ENCODE data around the gene CDC42EP5.

The CDC42EP5 gene

DNA sequence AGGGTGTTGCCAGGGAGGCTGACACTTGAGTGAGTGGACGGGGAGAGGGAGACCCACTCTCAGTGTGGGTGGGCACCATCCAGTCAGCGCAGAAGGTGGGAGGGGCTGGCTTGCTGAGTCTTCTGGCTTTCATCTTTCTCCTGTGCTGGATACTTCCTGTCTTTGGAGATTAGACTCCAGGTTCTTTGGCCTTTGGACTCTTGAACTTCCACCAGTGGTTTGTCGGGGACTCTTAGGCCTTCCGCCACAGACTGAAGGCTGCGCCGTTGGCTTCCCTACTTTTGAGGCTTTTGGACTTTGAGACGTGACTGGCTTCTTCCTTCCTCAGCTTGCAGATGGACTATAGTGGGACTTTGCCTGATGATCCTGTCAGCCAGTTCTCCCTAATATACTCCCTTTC is 28.4 kb downstream of the CDC42EP5 start:
- DNase-seq = no peak

DNA sequence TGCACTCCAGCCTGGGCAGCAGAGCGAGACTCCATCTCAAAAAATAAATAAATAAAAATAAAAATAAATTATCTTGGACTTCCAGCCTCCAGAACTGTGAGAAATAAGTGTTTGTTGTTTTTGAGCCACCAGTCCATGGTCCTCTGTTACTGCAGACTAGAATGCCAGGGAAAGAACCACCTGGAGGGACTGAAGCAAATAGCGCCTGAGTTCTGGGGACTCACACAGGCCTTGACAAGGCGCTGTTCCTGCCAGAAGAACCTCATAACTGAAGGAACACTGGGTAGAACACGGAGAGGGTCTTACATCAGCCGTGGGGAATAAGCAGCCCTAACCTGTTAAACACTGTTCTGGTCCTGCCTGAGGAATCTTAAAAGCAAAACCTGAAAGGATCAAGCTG is 32.5 kb downstream of the CDC42EP5 start:
- DNase-seq = no peak

DNA sequence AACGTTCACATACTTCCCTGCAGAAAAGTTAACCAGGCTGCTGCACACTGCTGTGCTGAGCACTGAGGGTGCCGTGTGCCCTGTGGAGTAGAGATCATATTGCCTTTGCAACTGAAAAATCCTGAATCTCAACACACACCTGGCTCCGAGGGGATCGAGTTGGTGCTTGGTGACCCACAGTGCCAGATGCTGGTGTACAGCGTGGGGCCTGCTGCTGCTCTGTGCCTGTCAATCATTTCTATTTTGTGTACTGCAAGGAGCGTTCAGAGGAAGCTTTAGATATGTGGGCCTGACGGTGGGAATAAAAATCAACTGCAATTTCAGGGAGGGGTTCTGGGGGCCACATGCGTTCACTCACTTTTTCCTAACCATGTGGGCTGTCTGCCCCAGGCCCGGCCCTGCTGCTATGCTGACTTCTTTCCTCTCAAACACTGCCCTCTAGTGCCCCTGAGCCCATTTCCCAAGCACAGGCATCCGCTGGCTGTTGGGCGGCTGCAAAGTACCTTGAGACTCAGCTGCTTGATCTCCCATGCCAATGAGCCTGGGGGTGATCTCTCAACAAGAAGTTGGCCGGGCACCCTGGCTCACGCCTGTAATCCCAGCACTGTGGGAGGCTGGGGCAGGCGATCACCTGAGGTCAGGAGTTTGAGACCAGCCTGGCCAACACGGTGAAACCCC is 33.8 kb downstream of the CDC42EP5 start:
- peak; percentile 13 for DNase-seq

- DNase-seq = no peak
Measured at GRCh38 chr19:54436628-54437252, 36.4 kb downstream of the CDC42EP5 start.

DNA sequence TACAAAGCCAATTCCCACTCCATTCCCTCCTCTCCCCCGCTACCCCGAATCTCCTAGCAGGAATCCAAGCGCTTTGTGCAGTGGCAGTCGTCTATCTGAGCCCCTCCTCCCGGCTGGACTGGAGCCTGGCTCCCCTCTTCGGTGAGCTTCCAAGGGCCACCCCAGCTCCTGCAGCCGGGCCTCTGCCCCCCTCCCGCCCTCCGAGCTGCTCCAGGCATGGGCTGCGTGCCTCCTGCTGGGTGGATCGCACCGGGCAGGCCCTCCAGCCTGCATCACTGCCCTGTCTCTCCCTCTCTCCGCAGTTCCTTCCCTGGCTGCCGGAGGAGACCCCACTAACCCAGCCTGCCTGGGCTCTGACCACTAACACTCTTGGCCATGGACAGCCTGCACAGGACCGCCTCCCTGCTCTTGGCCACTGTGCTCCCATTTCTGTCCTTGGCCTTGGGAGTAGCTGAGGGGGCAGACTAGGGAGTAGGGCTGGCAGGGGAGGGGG is 37.0 kb downstream of the CDC42EP5 start:
- no peak for DNase-seq

GRCh38 chr19:54435551-54436016 is 37.5 kb downstream of the CDC42EP5 start:
- DNase-seq = no peak

DNA sequence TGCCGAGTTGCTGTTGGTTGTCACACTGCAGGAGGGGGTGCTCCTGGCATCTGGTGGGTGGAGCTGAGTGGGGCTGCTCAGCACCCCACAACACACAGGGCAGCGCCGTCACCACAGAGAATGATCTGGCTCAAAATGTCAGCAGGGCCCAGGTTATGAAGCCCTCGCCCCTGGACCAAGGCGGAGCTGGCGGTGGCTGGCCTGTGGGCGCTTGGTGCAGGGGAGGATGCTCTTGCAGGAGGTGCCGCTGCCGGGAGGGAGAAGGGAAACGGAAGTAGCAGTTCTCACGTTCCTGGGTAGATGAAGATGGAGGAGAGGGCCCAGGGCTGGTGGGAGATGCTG is 38.3 kb downstream of the CDC42EP5 start:
- DNase-seq = no peak

- no peak for DNase-seq
Measured at GRCh38 chr19:54434112-54434872, 38.8 kb downstream of the CDC42EP5 start.

GRCh38 chr19:54433697-54434096 is 39.4 kb downstream of the CDC42EP5 start:
- DNase-seq = no peak

DNA sequence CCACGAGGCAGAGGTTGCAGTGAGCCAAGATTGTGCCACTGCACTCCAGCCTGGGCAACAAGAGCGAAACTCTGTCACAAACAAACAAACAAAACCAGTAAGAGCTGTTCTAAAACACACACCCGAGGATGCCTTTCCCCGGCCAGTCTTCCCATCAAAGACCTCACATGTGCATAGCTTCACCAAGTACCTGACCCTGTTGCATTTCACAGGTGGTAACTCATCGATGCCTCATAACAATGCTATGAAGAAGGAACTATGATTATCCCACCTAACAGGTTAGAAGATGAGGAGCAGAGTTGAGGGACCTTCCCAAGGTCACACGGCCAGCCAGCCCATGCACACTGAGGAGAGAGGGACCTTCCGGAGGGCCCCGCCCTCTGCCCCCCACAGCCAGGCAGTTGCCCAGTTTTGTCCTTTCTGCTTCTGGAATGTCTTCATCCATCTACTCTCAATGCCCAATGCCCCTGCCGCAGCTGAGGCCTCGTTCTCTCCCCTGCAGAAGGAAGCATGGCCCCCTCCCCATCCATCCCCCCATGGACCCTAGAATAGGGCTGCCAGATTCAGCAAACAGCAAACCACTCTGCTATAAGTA is 40.9 kb downstream of the CDC42EP5 start:
- DNase-seq = no peak

- no peak for DNase-seq
Measured at GRCh38 chr19:54431255-54431838, 41.7 kb downstream of the CDC42EP5 start.

DNA sequence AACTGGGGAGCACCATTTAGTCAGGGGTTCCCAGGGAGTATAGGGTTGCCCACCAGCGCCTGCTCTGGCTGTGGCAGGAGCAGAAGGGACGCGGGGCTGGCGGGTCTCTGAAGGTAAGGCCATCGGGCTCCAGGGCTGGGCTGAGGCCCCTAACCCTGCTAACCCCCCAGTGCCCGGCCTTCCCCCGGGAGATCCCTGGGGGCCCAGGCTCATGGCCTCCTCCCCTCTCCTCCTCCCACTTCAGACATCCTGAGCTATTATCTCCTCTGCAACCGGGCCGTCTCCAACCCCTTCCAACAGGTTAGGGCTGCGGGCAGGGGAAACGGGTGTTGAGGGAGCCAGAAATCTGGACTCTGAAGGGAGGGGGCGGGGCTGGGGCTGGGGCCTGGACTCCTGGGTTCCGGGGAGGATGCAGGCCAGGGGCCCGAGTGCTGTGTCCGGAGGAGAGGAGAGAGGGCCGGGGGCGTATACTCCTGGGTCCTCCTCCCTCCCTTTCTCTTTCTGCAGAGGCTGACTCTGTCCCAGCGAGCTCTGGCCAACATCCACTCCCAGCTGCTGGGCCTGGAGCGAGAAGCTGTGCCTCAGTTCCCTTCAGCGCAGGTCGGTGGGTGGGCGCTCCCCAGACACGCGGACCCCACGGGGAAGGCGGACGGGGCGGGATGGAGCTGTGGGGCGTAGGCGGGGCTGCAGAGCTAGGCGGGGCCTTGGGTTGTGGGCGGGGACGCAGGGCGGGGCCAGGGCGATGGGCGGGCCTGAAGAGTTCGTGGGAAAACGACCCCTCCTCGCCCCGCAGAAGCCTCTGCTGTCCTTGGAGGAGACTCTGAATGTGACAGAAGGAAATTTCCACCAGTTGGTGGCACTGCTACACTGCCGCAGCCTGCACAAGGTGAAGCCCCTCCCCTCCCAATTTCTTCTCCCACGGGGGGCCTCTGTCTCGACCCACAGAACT is 42.5 kb downstream of the CDC42EP5 start:
- no peak for DNase-seq

GRCh38 chr19:54429545-54430227 is 43.4 kb downstream of the CDC42EP5 start:
- no peak for DNase-seq

DNA sequence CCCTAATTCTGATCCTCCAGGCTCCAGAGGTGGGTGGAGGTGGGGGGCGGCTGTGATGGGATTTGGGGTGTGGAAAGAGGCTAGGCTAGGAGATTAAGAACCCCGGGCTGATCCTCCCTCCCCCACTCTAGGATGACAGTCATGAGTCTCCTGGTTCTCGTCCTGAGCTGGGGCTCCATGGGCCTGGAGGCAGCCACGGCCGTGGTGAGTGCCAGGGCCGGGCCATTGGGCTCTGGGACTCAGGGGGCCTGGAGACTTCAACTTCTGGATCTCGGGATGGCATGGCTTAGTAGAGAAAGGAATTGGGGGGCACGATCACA is 44.0 kb downstream of the CDC42EP5 start:
- DNase-seq = no peak

- no peak for DNase-seq
Measured at GRCh38 chr19:54428323-54429175, 44.5 kb downstream of the CDC42EP5 start.

- DNase-seq = no peak
Measured at GRCh38 chr19:54427586-54427985, 45.5 kb downstream of the CDC42EP5 start.

- no peak for DNase-seq
Measured at GRCh38 chr19:54426291-54426931, 46.7 kb downstream of the CDC42EP5 start.

DNA sequence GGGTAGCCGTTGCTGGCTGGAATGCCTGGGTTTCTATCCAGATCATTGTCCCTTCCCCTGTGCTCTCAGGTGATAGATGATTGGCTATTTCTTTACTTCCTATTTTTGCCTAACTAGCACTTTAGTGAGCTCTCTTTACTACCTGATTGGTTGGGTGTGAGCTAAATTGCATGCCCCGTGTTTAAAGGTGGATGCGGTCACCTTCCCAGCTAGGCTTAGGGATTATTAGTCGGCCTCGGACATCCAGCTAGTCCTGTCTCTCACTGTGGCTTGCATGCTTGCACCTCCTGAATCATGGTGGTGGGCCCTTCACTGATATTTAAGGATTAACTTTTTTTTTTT is 47.7 kb downstream of the CDC42EP5 start:
- DNase-seq = no peak

DNA sequence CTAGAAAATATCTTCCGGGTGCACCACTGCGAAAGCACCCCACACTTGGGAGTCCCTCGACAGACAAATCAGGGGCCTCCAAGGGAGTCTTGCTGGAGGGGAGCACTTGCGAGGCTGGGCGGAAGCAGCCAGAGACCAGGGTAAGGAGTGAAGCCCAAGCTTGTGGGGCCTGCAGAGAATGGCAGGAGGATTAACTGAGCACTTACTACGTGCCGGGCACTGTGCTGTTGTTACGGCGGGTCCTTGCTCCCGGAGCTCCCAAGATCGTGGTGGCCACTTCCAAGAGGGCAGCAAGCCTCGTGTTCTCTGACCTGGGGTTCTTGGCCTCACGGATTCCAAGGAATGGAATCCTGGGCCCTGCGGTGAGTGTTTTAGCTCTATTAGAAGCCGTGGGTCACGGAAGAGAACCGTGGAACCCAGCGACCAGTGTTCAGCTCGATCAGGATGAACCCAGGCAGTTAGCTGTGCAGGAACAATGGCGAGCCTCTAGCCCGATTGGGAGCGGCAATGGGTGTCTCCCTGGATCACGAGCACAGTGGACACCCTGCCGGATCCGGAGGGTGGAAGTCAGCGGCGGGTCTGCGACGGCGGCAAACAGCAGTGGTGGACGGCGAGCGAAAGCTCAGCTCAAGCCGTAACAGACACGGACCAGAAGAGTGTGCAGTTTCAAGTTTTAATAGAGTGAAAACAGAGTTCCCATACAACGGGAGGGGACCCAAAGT is 48.3 kb downstream of the CDC42EP5 start:
- DNase-seq = no peak

Data from KG1 (cell line).